ENCODE results near the gene GABRE.

Gene GABRE

DNA sequence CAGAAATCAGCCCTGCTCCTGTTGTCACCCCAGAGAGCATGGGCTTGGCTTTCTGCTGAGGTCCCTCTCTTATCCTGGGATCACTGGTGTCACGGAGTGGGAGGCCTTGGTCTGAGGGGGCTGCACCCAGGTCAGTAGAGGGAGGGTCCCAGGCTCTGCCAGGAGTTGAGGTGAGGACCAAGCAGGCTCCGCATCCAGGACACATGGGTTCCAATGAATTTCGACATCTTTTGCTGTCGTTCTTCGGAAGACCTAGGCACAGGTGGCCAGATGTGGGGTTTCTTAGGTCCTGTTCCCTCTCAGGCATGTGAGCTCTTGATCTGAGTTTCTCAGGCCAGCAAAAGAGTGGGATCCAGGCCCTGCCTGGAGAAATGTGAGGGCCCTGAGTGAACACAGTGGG is 51.8 kb downstream of the GABRE start:
- H3K27ac ChIP-seq, result no peak overlapping the region
- H3K79me2 ChIP-seq (ENCODE audit: insufficient read depth, low read depth), result no peaks in the 10 kb centered on the region
- H3K9ac ChIP-seq, result no peak overlapping the region
- H3K4me2 ChIP-seq, result no peak overlapping the region
- no peak overlapping the region for H2AFZ ChIP-seq (ENCODE audit: low read depth)
- TF ChIP-seq, protein P1, sequence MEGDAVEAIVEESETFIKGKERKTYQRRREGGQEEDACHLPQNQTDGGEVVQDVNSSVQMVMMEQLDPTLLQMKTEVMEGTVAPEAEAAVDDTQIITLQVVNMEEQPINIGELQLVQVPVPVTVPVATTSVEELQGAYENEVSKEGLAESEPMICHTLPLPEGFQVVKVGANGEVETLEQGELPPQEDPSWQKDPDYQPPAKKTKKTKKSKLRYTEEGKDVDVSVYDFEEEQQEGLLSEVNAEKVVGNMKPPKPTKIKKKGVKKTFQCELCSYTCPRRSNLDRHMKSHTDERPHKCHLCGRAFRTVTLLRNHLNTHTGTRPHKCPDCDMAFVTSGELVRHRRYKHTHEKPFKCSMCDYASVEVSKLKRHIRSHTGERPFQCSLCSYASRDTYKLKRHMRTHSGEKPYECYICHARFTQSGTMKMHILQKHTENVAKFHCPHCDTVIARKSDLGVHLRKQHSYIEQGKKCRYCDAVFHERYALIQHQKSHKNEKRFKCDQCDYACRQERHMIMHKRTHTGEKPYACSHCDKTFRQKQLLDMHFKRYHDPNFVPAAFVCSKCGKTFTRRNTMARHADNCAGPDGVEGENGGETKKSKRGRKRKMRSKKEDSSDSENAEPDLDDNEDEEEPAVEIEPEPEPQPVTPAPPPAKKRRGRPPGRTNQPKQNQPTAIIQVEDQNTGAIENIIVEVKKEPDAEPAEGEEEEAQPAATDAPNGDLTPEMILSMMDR (conservative IDR thresholded peaks at IDR 0.05; ENCODE audit: low read depth, low read length), result no peak
- H3K36me3 ChIP-seq (ENCODE audit: insufficient read depth), result no peaks in the 10 kb centered on the region
- H3K4me1 ChIP-seq (ENCODE audit: low read depth, poor library complexity, severe bottlenecking), result no peaks in the 10 kb centered on the region
- H4K20me1 ChIP-seq (ENCODE audit: insufficient read depth), result no peaks in the 10 kb centered on the region
- H3K4me3 ChIP-seq (IDR thresholded peaks at IDR 0.05; ENCODE audit: insufficient read depth, low read depth, low read length), result no peak overlapping the region
- no peaks in the 10 kb centered on the region for H3K27me3 ChIP-seq (ENCODE audit: insufficient read depth, low read depth)

DNA sequence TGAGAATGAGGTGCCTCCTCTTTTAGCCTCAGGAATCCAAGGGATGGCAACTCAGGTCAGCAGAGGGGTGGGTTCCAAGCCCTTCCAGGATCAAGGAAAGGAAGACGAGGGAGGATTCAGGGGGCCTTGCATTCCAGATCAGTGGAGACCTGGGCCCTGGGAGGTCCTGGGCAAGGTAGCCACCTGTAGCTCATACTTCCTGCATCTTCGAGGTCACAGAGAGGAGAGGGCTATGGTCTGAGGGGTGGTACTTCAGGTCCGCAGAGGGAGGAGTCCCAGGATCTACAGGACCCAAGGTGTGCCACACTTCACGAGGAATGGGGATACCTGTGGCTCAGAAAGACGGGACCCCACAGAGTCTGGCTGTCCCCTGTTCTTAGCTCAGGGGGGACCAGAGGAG is 52.6 kb downstream of the GABRE start:
- H3K27me3 ChIP-seq (ENCODE audit: insufficient read depth, low read depth), result no peaks in the 10 kb centered on the region
- no peaks in the 10 kb centered on the region for H3K36me3 ChIP-seq (ENCODE audit: insufficient read depth)
- no peak overlapping the region for H3K4me2 ChIP-seq
- H2AFZ ChIP-seq (ENCODE audit: low read depth), result no peak overlapping the region
- H3K4me3 ChIP-seq (IDR thresholded peaks at IDR 0.05; ENCODE audit: insufficient read depth, low read depth, low read length), result no peak overlapping the region
- H3K4me1 ChIP-seq (ENCODE audit: low read depth, poor library complexity, severe bottlenecking), result no peaks in the 10 kb centered on the region
- H3K9ac ChIP-seq, result no peak overlapping the region
- H4K20me1 ChIP-seq (ENCODE audit: insufficient read depth), result no peaks in the 10 kb centered on the region
- H3K79me2 ChIP-seq (ENCODE audit: insufficient read depth, low read depth), result no peaks in the 10 kb centered on the region
- TF ChIP-seq, protein P1 (conservative IDR thresholded peaks at IDR 0.05; ENCODE audit: low read depth, low read length), result no peak
- no peak overlapping the region for H3K27ac ChIP-seq

DNA sequence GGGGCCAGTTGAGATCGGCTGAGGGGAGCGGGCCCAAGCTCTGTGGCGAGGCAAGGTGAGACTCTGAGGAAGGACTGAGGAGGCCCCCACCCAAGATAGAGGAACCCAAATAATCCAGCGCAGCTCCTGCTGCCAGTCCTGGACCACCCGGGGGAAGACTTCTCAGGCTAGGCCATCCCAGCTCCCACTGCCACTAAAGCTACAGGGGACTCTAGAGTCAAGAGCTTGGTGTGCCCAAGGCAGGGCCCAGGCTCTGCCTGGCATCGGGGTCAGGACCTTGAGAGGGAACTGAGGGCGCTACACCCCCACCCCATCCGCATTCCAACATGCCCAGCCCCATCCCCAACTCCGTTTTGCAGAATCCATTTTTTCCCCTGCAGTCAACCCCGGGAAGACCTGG is 53.2 kb downstream of the GABRE start:
- Histone ChIP-seq H4K20me1 (ENCODE audit: insufficient read depth) (no peaks in the 10 kb centered on the region), H3K79me2 (ENCODE audit: insufficient read depth, low read depth) (no peaks in the 10 kb centered on the region), H3K36me3 (ENCODE audit: insufficient read depth) (no peaks in the 10 kb centered on the region), H3K27ac (no peak overlapping the region), H3K9ac (no peak overlapping the region), H3K27me3 (ENCODE audit: insufficient read depth, low read depth) (no peaks in the 10 kb centered on the region), H3K4me3 (IDR thresholded peaks at IDR 0.05; ENCODE audit: insufficient read depth, low read depth, low read length) (no peak overlapping the region), H3K4me2 (no peak overlapping the region), H3K4me1 (ENCODE audit: low read depth, poor library complexity, severe bottlenecking) (no peaks in the 10 kb centered on the region), H2AFZ (ENCODE audit: low read depth) (no peak overlapping the region)
- TF ChIP-seq, protein P1 (conservative IDR thresholded peaks at IDR 0.05; ENCODE audit: low read depth, low read length), result no peak

DNA sequence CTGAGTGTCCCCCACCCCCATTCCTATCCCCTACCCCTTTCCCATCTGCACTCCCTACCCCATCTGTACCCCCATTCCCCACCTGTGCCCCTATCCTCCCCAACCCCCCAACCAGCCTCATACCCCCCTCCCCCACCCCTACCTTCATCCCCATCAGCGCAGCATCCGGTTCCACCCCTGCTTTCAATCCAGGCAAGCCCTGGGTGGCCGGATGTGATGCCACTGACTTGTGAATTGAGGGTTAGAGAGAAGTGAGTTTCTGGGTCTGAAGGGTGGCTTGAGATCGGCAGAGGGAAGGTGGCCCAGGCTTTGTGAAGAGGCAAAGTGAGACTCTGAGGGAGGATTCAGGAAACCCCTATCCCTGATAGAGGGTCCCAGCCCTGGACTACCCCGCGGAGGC is 53.9 kb downstream of the GABRE start:
- Histone ChIP-seq H2AFZ (ENCODE audit: low read depth) (no peak overlapping the region), H3K4me1 (ENCODE audit: low read depth, poor library complexity, severe bottlenecking) (no peaks in the 10 kb centered on the region), H3K4me3 (IDR thresholded peaks at IDR 0.05; ENCODE audit: insufficient read depth, low read depth, low read length) (no peak overlapping the region), H3K27ac (no peak overlapping the region), H3K36me3 (ENCODE audit: insufficient read depth) (no peaks in the 10 kb centered on the region), H4K20me1 (ENCODE audit: insufficient read depth) (no peaks in the 10 kb centered on the region), H3K79me2 (ENCODE audit: insufficient read depth, low read depth) (no peaks in the 10 kb centered on the region), H3K27me3 (ENCODE audit: insufficient read depth, low read depth) (no peaks in the 10 kb centered on the region), H3K4me2 (no peak overlapping the region), H3K9ac (no peak overlapping the region)
- TF ChIP-seq, protein P1 (conservative IDR thresholded peaks at IDR 0.05; ENCODE audit: low read depth, low read length), result no peak

DNA sequence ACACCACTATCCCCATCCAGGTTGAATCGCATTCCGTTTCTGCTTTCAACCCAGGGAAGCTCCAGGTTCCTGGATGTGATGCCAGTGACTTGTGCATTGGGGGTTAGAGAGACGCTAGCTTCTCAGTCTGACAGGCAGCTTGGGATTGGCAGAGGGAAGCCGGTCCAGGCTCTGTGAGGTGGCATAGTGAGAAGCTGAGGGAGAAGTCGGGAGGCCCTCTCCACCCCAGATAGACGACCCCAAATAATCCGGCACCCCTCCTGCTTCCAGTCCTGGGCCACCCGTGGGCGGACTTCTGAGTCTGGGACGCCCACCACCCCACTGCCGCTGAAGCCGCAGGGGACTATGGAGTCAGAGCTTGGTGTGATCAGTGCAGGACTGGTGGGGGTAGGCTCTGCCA is 54.4 kb downstream of the GABRE start:
- TF ChIP-seq, protein P1 (conservative IDR thresholded peaks at IDR 0.05; ENCODE audit: low read depth, low read length), result no peak
- no peaks in the 10 kb centered on the region for H3K36me3 ChIP-seq (ENCODE audit: insufficient read depth)
- H3K4me3 ChIP-seq (IDR thresholded peaks at IDR 0.05; ENCODE audit: insufficient read depth, low read depth, low read length), result no peak overlapping the region
- no peak overlapping the region for H3K4me2 ChIP-seq
- H2AFZ ChIP-seq (ENCODE audit: low read depth), result no peak overlapping the region
- H3K4me1 ChIP-seq (ENCODE audit: low read depth, poor library complexity, severe bottlenecking), result no peaks in the 10 kb centered on the region
- H4K20me1 ChIP-seq (ENCODE audit: insufficient read depth), result no peaks in the 10 kb centered on the region
- no peak overlapping the region for H3K27ac ChIP-seq
- no peak overlapping the region for H3K9ac ChIP-seq
- no peaks in the 10 kb centered on the region for H3K79me2 ChIP-seq (ENCODE audit: insufficient read depth, low read depth)
- H3K27me3 ChIP-seq (ENCODE audit: insufficient read depth, low read depth), result no peaks in the 10 kb centered on the region

All from KMS-11 (cell line).